GM18511 (cell line): ENCODE measurements around the gene HGS.

ENCODE experiments used
- ATAC-seq: cut with Tn5 transposase; IDR thresholded peaks from one replicate; pipeline ENCODE4 v1.9.1; 2021; ENCODE audit warnings: mild to moderate bottlenecking, moderate library complexity; ENCODE audit not compliant: unreplicated experiment

HGS gene

GRCh38 chr17:81703747-81704654 lies 20.2 kb downstream of the HGS start:
- no peak for ATAC-seq

- no peak for ATAC-seq
These were observed 21.9 kb downstream of the HGS start for GRCh38 chr17:81705518-81706231.

- ATAC-seq: no peak
These were observed 22.4 kb downstream of the HGS start for GRCh38 chr17:81706232-81706611.

- ATAC-seq: no peak
These were observed 23.2 kb downstream of the HGS start for GRCh38 chr17:81706757-81707624.

- no peak for ATAC-seq
These were observed 24.2 kb downstream of the HGS start for GRCh38 chr17:81707725-81708646.

- no peak for ATAC-seq
These were observed 25.0 kb downstream of the HGS start for GRCh38 chr17:81708739-81709185.

- no peak for ATAC-seq
These were observed 26.9 kb downstream of the HGS start for GRCh38 chr17:81710514-81711308.

GRCh38 chr17:81711814-81712467 lies 28.1 kb downstream of the HGS start, which contains the start of gene SLC25A10:
SLC25A10 (plus strand) TSS chr17:81712284; CDS start chr17:81712427, 143 bp downstream.
- ATAC-seq: peak; percentile 68

GRCh38 chr17:81712468-81713003 lies 28.7 kb downstream of the HGS start:
- peak; percentile 7 for ATAC-seq

GRCh38 chr17:81713004-81713555 lies 29.3 kb downstream of the HGS start:
- ATAC-seq: no peak

- no peak for ATAC-seq
These were observed 30.0 kb downstream of the HGS start for GRCh38 chr17:81713556-81714411.

GRCh38 chr17:81714412-81715106 lies 30.7 kb downstream of the HGS start:
- ATAC-seq: no peak

- no peak for ATAC-seq
These were observed 31.5 kb downstream of the HGS start for GRCh38 chr17:81715107-81715871.

- no peak for ATAC-seq
These were observed 32.3 kb downstream of the HGS start for GRCh38 chr17:81715872-81716673.

GRCh38 chr17:81716674-81716996 lies 32.8 kb downstream of the HGS start:
- ATAC-seq: no peak
